OCI-LY7 (cell line): ENCODE data around the gene ENOPH1.

Experiments used
- CTCF ChIP-seq: fragments of 200-600 bp; sonication (generic); conservative IDR thresholded peaks from 2 replicates; pipeline ENCODE4 v1.5.1; 2014; ENCODE audit warnings: mild to moderate bottlenecking, antibody characterized with exemption, low read length, moderate library complexity, mixed read lengths
- EZH2phosphoT487 ChIP-seq: fragments of 200-600 bp; sonication (generic); IDR thresholded peaks from 2 replicates; pipeline ENCODE4 v1.6.1; 2018; ENCODE audit warnings: low read depth, borderline replicate concordance, mild to moderate bottlenecking, mixed run types, antibody characterized with exemption, low read length, moderate library complexity, mixed read lengths

- TF ChIP-seq CTCF, result no peak
- no peak for TF ChIP-seq EZH2phosphoT487
These were observed 6.9 kb upstream of the ENOPH1 start for GRCh38 chr4:82423245-82424054.
